Mucosa of rectum (tissue), 2 donors: Measurements from ENCODE around the gene VWC2.

Experiments
- H3K27ac ChIP-seq, 2 donors: one replicate each; pipeline ENCODE4 v1.7.0; 2013; ENCODE audit warnings: inconsistent platforms in 2 of 2, low read depth in 2 of 2, low read length in 2 of 2
- H3K27me3 ChIP-seq, 2 donors: one replicate each; pipeline ENCODE4 v1.7.0; 2013; ENCODE audit warnings: low read length in 2 of 2; ENCODE audit not compliant: control insufficient read depth in 2 of 2, insufficient read depth in 2 of 2
- H3K36me3 ChIP-seq, 2 donors: one replicate each; pipeline ENCODE4 v1.7.0; 2013; ENCODE audit warnings: low read length in 2 of 2; ENCODE audit not compliant: control insufficient read depth in 2 of 2, insufficient read depth in 2 of 2
- H3K4me1 ChIP-seq, 2 donors: one replicate each; pipeline ENCODE4 v1.7.0; 2013; ENCODE audit warnings: low read length in 2 of 2, mild to moderate bottlenecking in 1 of 2; ENCODE audit not compliant: control insufficient read depth in 2 of 2, insufficient read depth in 2 of 2
- H3K4me3 ChIP-seq, 2 donors: one replicate each; pipeline ENCODE4 v1.7.0; 2013; ENCODE audit warnings: low read length in 2 of 2
- H3K9ac ChIP-seq, 2 donors: one replicate each; pipeline ENCODE4 v1.7.0; 2013; ENCODE audit warnings: low read length in 2 of 2, low read depth in 1 of 2, mild to moderate bottlenecking in 1 of 2
- H3K9me3 ChIP-seq, 2 donors: one replicate each; pipeline ENCODE4 v1.7.0; 2013; ENCODE audit warnings: low read length in 2 of 2; ENCODE audit not compliant: control insufficient read depth in 2 of 2
- donor health status: healthy.
- donor health status: Normal muscosa, but diverticular disease.

The VWC2 gene

DNA sequence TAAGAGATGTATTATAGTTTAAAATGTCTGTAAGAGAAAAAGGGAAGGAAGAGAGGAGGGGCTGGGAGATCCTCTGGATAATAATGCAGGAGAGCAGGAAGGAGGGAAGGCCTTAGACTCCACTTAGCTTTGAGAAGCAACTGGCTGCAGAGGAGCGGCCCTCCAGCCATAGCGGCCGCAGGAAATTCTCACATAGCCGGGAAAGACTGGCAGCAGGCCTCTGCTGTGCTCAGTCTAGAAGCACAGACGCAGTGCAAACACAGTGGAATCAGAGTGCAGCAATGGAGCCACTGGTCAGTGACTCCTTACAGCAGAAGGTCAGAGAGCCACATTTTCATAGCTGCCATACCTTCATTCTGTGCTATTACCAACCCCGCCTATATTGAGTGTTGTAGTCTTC is 153.3 kb downstream of the VWC2 start:
- H3K9me3 ChIP-seq = peaks cover 1 to 3% of the 10 kb centered on the region in 2 donors
- H3K9ac ChIP-seq = no peak overlapping the region
- H3K27ac ChIP-seq = no peak overlapping the region
- H3K36me3 ChIP-seq = no peaks in the 10 kb centered on the region
- no peaks in the 10 kb centered on the region for H3K27me3 ChIP-seq
- no peak overlapping the region for H3K4me3 ChIP-seq
- H3K4me1 ChIP-seq = no peaks in the 10 kb centered on the region

DNA sequence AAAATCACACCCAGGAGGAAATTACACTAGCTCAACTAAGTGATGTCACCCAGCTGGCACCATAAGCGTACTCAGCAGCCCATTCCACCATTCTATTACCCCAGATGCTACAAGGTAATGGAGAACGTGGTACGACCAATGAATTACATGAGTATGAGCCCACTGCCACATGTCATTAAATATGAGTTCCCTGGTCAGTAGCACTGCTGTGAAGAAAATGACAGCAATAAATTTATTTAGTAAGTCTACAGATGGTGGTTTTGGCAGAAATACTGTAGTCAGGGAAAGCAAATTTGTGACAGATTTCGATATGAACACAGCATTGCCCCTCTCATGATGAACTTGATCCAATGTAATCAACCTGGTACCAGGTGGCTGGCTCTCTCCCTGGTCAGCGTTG is 154.2 kb downstream of the VWC2 start:
- H3K4me1 ChIP-seq = no peaks in the 10 kb centered on the region
- no peak overlapping the region for H3K9ac ChIP-seq
- H3K36me3 ChIP-seq = no peaks in the 10 kb centered on the region
- H3K9me3 ChIP-seq = peaks cover 2 to 3% of the 10 kb centered on the region in 2 donors
- no peaks in the 10 kb centered on the region for H3K27me3 ChIP-seq
- no peak overlapping the region for H3K4me3 ChIP-seq
- H3K27ac ChIP-seq = no peak overlapping the region

DNA sequence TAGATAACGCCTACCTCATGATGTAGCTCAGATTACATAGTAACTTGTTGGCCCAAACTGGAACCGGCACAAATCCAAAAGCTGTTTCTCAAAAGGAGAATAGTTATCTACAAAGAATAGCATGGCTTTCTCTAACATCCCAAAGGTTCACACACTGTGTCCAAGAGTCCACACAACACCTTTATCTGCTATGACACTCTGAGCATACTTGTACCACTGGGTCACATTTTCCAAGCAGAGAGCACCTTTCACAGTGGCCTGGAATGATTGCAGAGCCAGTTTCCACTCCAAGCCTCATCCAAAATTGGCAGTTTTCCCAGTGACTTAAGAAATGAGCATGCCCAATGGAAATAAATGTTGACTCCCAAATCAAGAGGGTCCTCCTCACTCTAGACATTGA is 155.3 kb downstream of the VWC2 start:
- Histone ChIP-seq H3K4me1 (no peaks in the 10 kb centered on the region), H3K27ac (no peak overlapping the region), H3K9me3 (peaks cover 2 to 3% of the 10 kb centered on the region in 2 donors), H3K9ac (no peak overlapping the region), H3K27me3 (no peaks in the 10 kb centered on the region), H3K36me3 (no peaks in the 10 kb centered on the region), H3K4me3 (no peak overlapping the region)

DNA sequence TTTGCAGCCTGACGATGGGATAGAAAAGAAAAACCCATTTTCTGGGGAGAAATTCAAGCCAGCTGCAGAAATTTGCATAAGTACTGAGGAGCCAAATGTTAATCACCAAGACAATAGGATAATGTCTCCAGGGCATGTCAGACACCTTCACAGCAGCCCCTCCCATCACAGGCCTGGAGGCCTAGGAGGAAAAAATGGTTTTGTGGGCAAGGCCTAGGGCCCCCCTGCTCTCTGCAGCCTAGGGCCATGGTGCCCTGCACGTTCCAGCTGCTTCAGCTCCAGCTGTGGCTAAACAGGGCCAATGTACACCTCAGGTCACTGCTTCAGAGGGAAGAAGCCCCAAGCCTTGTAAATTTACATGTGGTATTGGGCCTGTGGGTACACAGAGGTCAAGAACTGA is 158.2 kb downstream of the VWC2 start:
- Histone ChIP-seq H3K9ac (no peak overlapping the region), H3K27ac (no peak overlapping the region), H3K9me3 (peaks cover 2 to 5% of the 10 kb centered on the region in 2 donors), H3K4me1 (no peaks in the 10 kb centered on the region), H3K36me3 (no peaks in the 10 kb centered on the region), H3K27me3 (no peaks in the 10 kb centered on the region), H3K4me3 (no peak overlapping the region)

DNA sequence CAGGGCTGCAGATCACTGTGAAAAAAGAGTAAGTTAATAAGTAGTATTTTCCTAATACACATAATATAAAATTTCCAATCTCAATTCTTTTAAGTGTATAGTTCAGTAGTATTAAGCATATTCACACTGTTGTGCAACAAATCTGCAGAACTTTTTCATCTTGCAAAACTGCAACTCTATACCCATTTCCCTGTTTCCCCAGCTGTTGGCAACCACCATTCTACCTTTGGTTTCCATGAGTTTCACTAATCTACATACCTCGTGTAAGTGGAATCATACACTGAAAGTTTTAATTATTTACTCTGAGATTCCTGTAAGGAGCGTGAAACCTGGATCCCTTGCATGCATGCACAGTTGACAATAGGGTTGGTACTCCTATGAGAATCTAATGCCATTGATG is 164.2 kb downstream of the VWC2 start:
- Histone ChIP-seq H3K4me1 (no peaks in the 10 kb centered on the region), H3K9me3 (peaks cover 0 to 3% of the 10 kb centered on the region in 2 donors), H3K36me3 (no peaks in the 10 kb centered on the region), H3K9ac (no peak overlapping the region), H3K27ac (no peak overlapping the region), H3K4me3 (no peak overlapping the region), H3K27me3 (no peaks in the 10 kb centered on the region)
